SU-DHL-6 (cell line): Measurements from ENCODE around the gene ADGRE3.
"Not testable (repeated sequence)": the region's sequence is repeated elsewhere in the genome, so short reads cannot be mapped to it uniquely, and the experiment has no call there.

ENCODE experiments used
- H2AFZ ChIP-seq: fragments of 200-600 bp; sonication (generic); 2 replicates; pipeline ENCODE4 v1.6.1; 2014; ENCODE audit warnings: low read depth, mild to moderate bottlenecking, moderate library complexity, mixed read lengths, antibody characterized with exemption, low read length; ENCODE audit not compliant: severe bottlenecking
- H3F3A ChIP-seq: fragments of 200-600 bp; shearing (Covaris generic); 2 replicates; pipeline ENCODE4 v1.6.0; 2016; ENCODE audit warnings: antibody characterized with exemption, mild to moderate bottlenecking; ENCODE audit not compliant: insufficient read depth
- H3K27ac ChIP-seq: fragments of 200-600 bp; sonication (generic); 2 replicates; pipeline ENCODE4 v1.5.1; 2016; ENCODE audit warnings: low read depth, mild to moderate bottlenecking, low read length, moderate library complexity, mixed read lengths
- H3K27me3 ChIP-seq: fragments of 200-600 bp; sonication (generic), shearing (Covaris generic); 2 replicates; pipeline ENCODE4 v1.6.0; 2014; ENCODE audit warnings: mild to moderate bottlenecking, low read length
- H3K36me3 ChIP-seq: fragments of 200-600 bp; sonication (generic); 2 replicates; pipeline ENCODE4 v1.6.1; 2014; ENCODE audit warnings: mild to moderate bottlenecking, low read length, mixed read lengths
- H3K4me2 ChIP-seq: fragments of 300-600, 200-600 bp; shearing (Covaris generic), sonication (generic); 2 replicates; pipeline ENCODE4 v1.6.0; 2014; ENCODE audit warnings: low read length, low read depth, mild to moderate bottlenecking; ENCODE audit not compliant: poor library complexity, severe bottlenecking
- H3K4me3 ChIP-seq: fragments of 200-600 bp; sonication (generic); 2 replicates; pipeline ENCODE4 v1.5.1; 2014; ENCODE audit warnings: antibody characterized with exemption, low read length, mild to moderate bottlenecking, mixed read lengths; ENCODE audit not compliant: insufficient read depth, poor library complexity, severe bottlenecking
- H3K79me2 ChIP-seq: fragments of 200-600 bp; sonication (generic); 2 replicates; pipeline ENCODE4 v1.6.1; 2014; ENCODE audit warnings: mild to moderate bottlenecking, low read length, moderate library complexity; ENCODE audit not compliant: insufficient read depth
- H3K9ac ChIP-seq: fragments of 200-600 bp; sonication (generic); 2 replicates; pipeline ENCODE4 v1.7.0; 2014; ENCODE audit warnings: mild to moderate bottlenecking, low read length
- H3K9me2 ChIP-seq: fragments of 200-600 bp; sonication (generic); replicated peaks from 2 replicates; pipeline ENCODE4 v1.6.1; 2014; ENCODE audit warnings: low read length; ENCODE audit not compliant: insufficient read depth
- H3K9me3 ChIP-seq: fragments of 200-600 bp; sonication (generic); 2 replicates; pipeline ENCODE4 v1.6.1; 2014; ENCODE audit warnings: low read length, mixed read lengths; ENCODE audit not compliant: insufficient read depth
- H4K20me1 ChIP-seq: fragments of 200-600 bp; sonication (generic); 2 replicates; pipeline ENCODE4 v1.6.1; 2014; ENCODE audit warnings: low read depth, mild to moderate bottlenecking, antibody characterized with exemption, low read length, moderate library complexity, mixed read lengths
- CTCF ChIP-seq: fragments of 200-600 bp; sonication (generic); IDR thresholded peaks from one replicate; pipeline ENCODE4 v1.5.1; 2017; ENCODE audit warnings: antibody characterized with exemption, mild to moderate bottlenecking, low read length, moderate library complexity; ENCODE audit not compliant: insufficient read depth, poor library complexity, severe bottlenecking
- EZH2phosphoT487 ChIP-seq: fragments of 200-600 bp; sonication (generic), shearing (Covaris generic); conservative IDR thresholded peaks from 2 replicates; pipeline ENCODE4 v1.6.1; 2018; ENCODE audit warnings: mild to moderate bottlenecking, antibody characterized with exemption, low read length, moderate library complexity, mixed read lengths

Gene ADGRE3

DNA sequence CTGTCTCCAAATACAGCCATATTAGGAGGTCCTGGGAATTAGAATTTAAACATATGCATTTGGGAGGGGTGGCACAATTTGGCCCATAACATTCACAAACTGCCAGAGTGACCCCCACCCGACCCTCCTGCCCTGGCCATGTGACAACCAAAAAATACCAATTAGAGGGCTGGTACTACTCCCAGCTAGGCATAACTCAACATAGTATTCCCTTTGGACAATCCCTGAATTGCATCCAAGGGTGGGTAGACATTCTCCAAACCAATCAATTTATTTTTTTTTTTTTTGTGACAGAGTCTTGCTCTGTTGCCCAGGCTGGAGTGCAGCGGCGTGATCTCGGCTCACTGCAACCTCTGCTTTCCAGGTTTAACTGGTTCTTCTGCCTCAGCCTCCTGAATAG, 62.0 kb downstream of the ADGRE3 start:
- TF ChIP-seq EZH2phosphoT487 (no peak), CTCF (no peak)
- Histone ChIP-seq H3K4me3 (no peak overlapping the region), H2AFZ (no peak overlapping the region), H3K9me3 (no peaks in the 10 kb centered on the region), H3F3A (peaks cover 18% of the 10 kb centered on the region), H3K9me2 (no peaks in the 10 kb centered on the region), H3K9ac (no peak overlapping the region), H3K4me2 (no peak overlapping the region), H3K36me3 (no peaks in the 10 kb centered on the region), H4K20me1 (no peaks in the 10 kb centered on the region), H3K27me3 (no peaks in the 10 kb centered on the region), H3K27ac (peak overlapping the region; percentile 78; the same call in 1 of the 2 replicates), H3K79me2 (no peaks in the 10 kb centered on the region)

DNA sequence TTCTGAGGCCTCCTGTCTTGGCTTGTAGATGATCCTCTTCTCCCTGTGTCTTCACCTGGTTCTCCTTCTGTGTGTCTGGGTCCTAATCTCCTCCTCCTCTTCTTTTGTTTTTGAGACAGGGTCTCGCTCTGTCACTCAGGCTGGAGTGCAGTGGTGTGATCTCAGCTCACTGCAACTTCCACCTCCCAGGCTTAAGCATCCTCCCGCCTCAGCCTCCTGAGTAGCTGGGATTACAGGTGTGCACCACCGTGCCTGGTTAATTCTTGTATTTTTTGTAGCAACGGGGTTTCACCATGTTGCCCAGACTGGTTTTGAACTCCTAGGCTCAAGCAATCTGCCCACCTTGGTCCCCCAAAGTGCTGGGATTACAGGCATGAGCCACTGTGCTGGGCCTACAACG, 62.4 kb downstream of the ADGRE3 start:
- H3K9me3 ChIP-seq, H3K27me3 ChIP-seq, H4K20me1 ChIP-seq, H3K9ac ChIP-seq, H2AFZ ChIP-seq, H3K79me2 ChIP-seq, H3K27ac ChIP-seq, H3K4me2 ChIP-seq, H3K9me2 ChIP-seq, H3K4me3 ChIP-seq, H3K36me3 ChIP-seq: not testable (repeated sequence)
- H3F3A ChIP-seq = peaks cover 18% of the 10 kb centered on the region

GRCh38 chr19:14611051-14611450, 63.6 kb downstream of the ADGRE3 start:
- Histone ChIP-seq H2AFZ (no peak overlapping the region), H3K4me2 (no peak overlapping the region), H3F3A (peaks cover 18% of the 10 kb centered on the region), H3K36me3 (no peaks in the 10 kb centered on the region), H3K79me2 (no peaks in the 10 kb centered on the region), H3K27me3 (no peaks in the 10 kb centered on the region), H3K4me3 (no peak overlapping the region), H4K20me1 (no peaks in the 10 kb centered on the region), H3K27ac (no peak overlapping the region), H3K9ac (no peak overlapping the region), H3K9me3 (no peaks in the 10 kb centered on the region), H3K9me2 (no peaks in the 10 kb centered on the region)
- TF ChIP-seq EZH2phosphoT487 (no peak), CTCF (no peak)

GRCh38 chr19:14606627-14607026, 68.0 kb downstream of the ADGRE3 start:
- no peaks in the 10 kb centered on the region for H3K27me3 ChIP-seq
- no peak overlapping the region for H3K4me3 ChIP-seq
- no peaks in the 10 kb centered on the region for H3K9me3 ChIP-seq
- no peak overlapping the region for H3K27ac ChIP-seq
- H3F3A ChIP-seq = peaks cover 17% of the 10 kb centered on the region
- H3K36me3 ChIP-seq = no peaks in the 10 kb centered on the region
- no peak for TF ChIP-seq EZH2phosphoT487
- TF ChIP-seq CTCF = no peak
- no peaks in the 10 kb centered on the region for H4K20me1 ChIP-seq
- no peak overlapping the region for H2AFZ ChIP-seq
- H3K9me2 ChIP-seq = no peaks in the 10 kb centered on the region
- H3K79me2 ChIP-seq = no peaks in the 10 kb centered on the region
- no peak overlapping the region for H3K4me2 ChIP-seq
- no peak overlapping the region for H3K9ac ChIP-seq
